Measurements from ENCODE around the gene GLI3.
"Not testable (repeated sequence)": the region's sequence is repeated elsewhere in the genome, so short reads cannot be mapped to it uniquely, and the experiment has no call there.

The GLI3 gene

DNA sequence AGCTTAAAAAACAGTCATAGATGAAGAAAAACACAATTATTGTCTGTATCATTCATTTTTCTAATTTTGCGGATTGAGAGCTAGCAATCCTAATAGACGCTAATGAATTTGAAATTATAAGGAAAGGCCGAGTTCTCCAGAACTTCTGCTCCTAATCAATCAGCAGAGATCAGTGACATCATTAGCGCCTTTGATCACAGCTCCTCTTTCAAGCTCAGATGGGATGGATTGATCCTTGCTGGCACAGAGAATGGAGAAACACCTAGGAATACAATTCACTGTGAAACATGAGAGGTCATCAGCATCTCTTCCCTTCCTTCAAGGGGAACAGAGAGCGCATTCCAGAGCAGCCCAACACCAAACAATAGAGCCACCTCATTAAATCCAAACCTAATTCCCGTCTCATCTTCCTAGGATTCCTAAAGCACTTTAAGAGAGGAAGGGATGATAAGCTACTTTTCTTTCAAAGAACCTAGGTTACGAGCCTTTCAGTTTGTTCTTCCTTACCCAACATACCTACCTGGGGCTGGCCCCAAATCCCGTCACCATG, 24.4 kb downstream of the GLI3 start:
- DNase-seq (ENCODE audit: low read depth in 3 of 3), result no peak

DNA sequence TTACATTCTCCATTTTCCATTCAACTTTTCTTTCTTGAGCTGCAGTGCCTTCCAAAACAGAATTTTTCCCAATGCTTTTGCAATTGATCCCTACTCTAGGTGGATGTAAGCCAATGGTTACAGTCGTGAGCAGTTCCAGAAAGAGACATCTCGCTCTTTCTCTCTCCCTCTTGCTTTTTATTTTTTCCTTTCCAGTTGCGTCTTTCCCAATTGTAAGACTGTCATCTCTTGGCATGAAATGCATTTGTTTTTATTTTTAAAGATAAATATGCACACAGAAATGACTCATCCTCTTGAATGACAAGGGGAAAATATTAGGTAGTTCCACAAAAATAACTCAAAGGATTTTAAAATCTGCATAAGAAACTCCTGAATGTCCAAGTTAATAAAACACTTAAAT, 25.1 kb downstream of the GLI3 start:
- no peak for DNase-seq (ENCODE audit: low read depth in 3 of 3)

DNA sequence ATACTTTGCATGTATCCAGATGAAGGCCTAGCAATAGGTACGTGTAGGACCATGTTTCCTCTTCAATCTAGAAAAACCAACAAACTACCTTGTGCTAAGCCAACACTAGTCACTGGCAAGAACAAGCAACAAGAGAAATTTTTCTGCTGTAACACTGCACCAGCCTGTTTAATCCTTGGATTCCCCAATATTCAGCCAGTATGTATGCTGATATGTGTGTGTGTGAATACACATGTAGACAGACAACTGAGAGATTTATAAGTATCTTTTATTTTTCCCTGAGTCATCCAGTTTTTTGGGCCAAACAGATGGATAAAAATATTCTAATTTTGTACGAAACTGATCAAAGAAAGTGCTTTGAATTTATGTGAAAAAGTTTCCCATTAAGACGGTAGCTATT, 26.2 kb downstream of the GLI3 start:
- DNase-seq (ENCODE audit: low read depth in 3 of 3), result no peak

DNA sequence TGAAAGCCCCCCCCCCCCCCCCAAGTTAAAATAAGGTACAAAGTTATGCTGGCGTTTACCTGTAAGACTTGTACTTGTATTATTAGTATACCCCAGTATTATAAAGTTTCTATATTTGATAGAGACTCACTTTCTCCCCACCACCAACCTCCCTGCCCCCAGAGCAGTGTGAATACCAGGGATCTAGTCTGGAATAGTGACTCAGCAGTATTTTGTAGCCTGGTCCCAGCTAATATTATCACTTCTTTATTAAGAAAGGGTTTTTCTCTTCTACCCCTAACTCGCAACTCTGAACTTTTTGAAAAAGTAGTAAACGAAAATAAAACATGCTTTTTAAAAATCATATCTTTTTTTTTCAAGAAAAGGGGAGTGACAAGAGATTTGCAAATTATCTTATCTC, 26.7 kb downstream of the GLI3 start:
- no peak for DNase-seq (ENCODE audit: low read depth in 3 of 3)

DNA sequence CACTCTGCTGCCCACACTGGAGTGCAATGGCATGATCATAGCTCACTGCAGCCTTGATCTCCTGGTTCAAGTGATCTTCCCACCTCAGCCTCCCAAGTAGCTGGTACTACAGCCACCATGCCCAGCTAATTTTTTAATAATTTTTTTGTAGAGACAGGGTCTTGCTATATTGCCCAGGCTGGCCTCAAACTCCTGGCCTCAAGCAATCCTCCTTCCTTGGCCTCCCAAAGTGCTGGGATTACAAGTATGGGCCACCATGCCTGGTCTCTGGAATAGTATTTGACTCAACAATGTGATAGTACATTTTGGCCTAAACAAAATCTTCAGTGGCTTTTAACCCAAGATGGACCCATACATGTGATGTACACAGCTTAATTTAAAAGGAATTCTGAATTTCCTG, 27.9 kb downstream of the GLI3 start:
- DNase-seq (ENCODE audit: low read depth in 3 of 3), result not testable (repeated sequence)

DNA sequence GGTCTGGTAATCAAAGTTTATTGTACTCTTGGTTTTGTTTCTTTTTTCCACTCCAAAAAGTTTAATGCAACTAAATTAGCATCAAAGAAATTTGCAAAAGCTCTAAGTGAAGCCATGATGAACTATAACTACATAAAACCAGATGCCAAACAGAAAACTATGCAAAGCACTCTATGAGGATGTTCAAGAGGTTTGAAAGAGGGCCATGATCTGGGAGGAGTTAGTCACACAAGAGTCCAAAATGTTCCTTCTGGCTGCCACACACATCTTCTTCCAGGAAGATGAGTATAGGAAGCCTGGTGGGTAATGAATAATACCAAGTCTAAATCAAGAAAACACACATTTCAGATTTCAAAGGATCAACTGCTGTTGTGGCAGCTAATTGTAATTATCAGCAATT, 28.4 kb downstream of the GLI3 start:
- DNase-seq (ENCODE audit: low read depth in 3 of 3), result no peak

DNA sequence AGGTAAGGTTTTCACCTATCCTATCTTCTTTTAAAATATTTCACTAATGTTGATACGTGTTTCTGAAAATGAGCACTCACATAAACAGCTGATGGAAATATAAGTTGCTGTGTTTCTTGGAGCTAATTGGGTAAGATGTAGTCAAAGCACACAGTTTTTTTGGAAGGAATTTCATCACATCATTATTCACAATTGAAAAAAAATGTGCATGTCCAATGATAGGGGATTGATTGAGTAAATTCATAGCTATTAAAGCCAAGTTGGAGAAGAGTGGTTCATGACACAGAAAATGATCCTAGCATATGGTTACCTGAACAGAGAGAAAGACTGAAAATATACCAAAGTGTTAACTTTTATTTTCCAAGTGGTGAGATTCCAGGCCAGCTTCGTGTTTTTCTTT, 29.6 kb downstream of the GLI3 start:
- DNase-seq (ENCODE audit: low read depth in 3 of 3), result no peak

DNA sequence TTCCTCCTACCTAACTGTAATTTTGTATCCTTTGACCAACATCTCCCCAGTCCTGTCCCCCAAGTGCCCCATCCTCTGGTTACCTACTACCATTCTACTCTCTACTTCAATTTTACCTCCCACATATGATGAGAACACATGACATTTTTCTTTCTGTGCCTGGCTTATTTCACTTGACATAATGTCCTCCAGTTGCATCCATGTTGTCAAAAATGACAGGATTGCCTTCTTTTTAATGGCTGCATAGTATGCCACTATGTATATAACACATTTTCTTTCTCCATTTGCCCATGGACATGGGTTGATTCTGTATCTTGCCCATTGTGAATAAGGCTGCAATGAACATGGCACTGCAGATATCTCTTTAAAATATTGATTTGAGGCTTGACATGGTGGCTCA, 33.7 kb downstream of the GLI3 start:
- DNase-seq (ENCODE audit: low read depth in 3 of 3), result no peak

DNA sequence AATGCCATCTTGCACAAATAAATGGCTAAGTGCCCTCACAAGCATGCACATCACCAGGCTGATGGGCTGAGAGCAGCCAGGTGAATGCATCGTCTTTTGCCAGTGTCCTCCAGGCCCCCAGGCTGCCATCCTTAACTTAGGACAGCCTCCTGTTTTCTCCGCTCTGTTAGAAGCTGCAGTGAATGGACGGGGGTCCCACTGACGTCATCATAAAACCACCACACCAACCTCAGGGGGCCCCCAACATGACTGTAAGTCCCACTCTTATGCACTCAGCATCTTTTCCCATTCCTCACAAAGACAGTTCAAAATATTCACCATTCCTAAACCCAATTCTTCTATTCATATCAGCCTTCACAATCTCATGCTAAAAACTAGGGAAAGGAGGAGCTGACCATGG, 34.4 kb downstream of the GLI3 start:
- DNase-seq (ENCODE audit: low read depth in 3 of 3), result no peak

DNA sequence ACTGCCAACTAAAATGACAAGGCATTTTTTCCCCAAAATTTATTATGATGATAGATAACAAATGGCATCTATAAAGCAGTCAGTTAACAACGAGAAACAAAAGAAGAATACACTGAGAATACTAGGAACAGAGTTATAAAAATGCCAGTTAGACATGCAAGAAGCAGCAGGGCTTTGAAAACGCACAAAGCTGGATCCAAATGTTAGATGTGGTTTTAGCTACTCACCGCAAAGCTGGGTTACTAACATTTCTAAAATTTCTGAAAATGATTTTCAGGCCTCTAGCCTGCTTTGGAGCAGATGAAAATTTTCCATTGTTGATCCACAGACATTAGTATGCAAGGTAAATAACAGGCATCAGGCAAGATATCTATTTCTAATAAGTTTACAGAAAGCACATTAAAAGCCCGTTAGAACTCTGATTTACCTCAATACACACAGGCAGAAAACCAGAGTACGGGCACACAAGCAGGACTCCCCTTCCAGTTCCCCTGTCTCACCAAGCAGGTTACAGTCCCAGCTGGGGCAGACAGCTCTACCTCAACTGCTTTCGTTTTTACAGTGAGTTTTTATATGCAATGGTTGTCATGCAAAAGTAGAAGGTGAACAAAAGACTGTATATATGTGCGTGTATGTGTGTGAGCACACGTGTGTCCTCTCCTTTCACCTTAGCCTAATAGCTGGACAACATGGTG, 37.9 kb downstream of the GLI3 start:
- no peak for DNase-seq (ENCODE audit: low read depth in 3 of 3)

DNA sequence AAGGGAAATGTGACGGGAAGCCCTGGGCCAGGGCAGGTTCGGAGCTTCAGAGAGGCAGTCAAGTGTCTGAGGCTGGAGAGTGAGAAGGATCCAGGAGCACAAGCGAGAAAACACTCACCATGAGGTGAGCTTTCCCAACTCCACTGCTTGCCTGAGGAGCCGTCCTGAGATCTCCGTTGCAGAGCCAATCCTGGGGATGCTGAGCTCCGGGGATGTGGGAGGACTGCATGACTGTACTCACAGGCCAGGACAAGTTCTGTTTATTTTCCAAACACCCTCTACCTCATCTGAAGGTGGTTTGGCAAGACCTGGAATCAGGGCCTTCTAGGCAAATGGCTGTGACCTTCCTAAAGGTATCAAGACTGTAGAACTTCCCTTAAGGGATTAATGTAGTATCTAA, 38.7 kb downstream of the GLI3 start:
- DNase-seq (ENCODE audit: low read depth in 3 of 3), result no peak

DNA sequence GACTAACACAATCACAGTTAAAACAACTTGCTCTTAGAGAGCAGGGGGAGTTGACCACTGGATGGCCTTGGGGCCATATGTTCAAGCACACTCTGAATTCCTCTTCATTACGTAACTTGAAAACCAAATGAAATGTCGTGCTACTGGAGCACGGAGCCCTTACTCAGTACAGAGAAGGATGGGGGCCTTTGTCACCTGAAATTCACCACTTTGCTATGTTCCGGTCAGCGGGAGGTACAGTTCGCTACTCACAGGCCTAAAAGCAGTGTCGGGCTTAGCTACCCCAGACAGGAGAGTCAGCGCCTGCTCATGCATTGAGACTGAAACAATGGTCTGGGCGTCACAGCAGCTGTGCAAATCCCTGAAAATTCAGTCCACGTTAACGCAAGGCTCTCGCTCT, 39.6 kb downstream of the GLI3 start:
- no peak for DNase-seq (ENCODE audit: low read depth in 3 of 3)

DNA sequence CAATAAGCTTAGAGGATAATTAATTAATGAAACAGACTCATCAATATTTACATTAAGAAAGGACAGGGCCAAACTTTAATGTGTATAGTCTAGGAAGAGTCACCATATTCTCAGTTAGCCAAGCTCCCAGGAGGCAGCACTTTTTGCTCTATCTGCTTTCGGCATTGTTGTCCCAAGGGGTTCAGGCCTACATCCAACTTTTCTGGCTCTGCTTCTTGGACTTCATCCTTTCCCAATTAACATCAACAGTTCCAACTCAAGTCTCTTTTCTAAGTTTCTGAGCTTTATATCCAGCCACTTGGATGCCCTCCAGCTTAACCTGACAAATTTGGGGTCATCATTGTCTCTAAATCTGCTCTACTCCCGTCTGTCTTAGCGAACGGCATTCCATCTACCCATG, 42.8 kb downstream of the GLI3 start:
- no peak for DNase-seq (ENCODE audit: low read depth in 3 of 3)

DNA sequence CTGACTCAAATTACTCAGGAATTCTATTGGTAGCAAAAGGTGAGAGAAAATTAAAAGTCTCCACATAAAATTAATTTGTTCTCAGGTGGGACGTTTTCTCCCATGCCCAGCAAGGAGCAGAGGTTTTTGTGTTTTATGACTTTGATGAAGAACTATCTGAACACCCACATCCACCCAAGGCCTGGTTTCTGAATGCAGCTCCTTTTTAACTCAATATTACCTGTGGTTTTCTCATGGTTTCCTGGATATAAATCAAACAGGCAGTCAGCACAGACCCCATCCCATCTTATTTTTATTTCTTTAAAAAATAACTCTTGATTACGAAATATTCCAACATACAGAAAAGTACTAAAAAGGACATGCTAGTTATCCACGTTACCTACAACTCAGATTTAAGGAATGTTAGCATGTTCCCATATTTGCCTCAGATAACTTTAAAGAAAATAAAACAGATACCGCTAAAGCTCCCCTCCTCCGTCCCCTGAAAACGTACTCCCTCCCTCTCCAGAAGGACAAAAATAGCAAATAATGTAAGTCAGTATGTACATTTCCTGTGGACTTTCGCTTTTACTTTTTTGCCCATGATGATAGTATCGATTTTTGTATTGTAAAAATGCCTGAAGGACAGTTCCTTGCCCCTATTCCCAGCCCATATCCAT, 43.4 kb downstream of the GLI3 start:
- DNase-seq (ENCODE audit: low read depth in 3 of 3), result no peak

DNA sequence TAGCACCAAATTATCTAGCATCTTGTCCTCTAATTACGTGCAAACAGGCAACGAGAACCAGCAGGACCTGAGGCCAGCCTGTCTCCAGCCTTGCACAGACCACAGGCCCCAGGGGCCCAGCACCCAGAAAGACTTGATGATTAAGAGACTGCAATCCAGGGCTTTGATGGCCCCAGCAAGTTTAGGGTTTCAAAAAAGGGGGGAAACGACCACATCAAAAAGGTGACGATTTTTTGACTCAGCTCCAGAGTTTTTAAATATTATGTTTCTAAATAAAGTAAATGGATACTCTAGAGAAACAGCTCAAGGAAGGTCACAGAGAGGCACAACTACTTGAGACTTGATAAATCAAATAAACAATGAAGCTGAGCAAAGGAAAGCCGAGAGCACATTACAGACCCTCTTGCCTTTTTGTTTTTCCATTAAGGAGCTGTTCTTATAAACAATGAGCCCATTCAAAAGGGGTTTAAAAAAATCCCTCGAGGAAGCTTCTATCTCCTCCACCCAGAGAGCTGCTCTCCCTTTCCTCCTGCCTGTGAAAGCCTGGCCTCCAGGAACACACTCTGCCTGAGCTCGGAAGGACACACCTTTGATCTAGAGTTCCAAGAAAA, 44.1 kb downstream of the GLI3 start:
- DNase-seq (ENCODE audit: low read depth in 3 of 3), result no peak

DNA sequence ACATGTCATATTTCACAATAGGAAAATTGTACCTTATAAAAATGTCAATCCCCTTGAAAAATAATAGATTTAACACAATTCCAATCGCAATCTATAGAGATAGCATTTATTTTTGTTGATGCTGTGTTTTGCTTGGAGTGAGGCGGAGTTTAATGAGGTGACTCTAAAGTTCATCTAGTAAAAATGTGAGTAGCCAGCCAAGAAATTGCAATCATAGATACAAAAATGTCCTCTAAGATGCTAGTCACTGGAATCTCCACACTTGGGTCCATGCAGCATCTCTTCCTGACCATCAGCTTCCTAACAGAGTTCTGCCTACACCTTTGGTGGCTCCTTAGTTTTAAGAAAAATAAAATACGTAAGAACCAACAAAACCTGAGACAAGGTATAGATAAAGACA, 44.9 kb downstream of the GLI3 start:
- no peak for DNase-seq (ENCODE audit: low read depth in 3 of 3)

DNA sequence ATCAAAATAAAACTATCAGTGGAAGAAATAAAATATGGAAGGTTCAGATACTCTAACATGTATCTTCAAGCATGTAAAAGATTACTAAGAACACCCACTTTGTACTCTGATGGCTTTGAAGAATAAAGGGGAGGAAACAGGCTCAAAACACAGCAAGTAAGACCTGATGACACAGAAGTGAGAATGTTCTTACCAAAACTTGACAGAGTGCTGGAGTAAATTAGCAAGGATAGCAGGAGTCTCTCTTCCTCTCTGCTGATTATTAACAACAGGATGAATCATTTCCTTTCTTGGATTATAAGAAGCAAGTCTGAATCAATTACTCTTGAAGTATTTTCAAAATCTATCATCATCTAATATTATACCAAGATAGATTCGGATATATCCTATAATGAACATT, 47.5 kb downstream of the GLI3 start:
- DNase-seq (ENCODE audit: low read depth in 3 of 3), result no peak

DNA sequence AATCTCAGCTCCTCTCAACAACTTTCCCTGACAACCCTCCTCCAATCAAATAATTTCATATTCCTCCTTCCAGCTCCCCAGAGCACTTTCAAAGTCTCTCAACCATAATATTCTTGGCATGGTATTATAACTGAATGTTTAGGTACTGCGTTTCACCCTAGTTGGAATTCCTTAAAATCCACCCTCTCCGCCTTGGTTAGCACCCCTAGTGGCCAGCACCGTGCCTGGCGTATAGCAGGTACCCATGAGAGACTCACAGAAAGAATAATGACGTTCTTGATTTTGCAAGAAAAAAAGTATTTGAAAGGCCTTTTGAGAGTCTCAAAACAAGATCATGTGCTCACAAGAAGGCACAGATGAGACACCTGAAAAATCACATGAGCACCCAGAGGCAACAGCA, 50.9 kb downstream of the GLI3 start:
- no peak for DNase-seq (ENCODE audit: low read depth in 3 of 3)

DNA sequence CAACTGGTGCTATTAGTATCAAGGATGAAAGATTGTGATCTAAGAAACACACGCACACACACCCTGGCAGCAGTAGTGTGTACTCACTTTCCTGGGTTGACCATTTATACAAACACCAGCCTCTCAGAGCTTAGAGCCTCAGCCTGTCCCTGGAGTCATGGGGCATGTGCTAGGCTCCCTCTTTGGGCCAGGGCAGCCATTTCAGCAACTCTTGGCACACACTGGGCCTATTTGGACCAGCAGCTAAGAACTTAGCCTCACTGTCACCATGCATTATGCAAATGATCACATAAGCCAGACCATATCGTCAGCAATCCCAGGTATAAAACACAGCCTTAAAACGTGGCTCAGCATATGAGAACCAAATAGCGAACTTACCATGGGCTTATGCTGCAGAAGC, 51.3 kb downstream of the GLI3 start:
- DNase-seq (ENCODE audit: low read depth in 3 of 3), result no peak

DNA sequence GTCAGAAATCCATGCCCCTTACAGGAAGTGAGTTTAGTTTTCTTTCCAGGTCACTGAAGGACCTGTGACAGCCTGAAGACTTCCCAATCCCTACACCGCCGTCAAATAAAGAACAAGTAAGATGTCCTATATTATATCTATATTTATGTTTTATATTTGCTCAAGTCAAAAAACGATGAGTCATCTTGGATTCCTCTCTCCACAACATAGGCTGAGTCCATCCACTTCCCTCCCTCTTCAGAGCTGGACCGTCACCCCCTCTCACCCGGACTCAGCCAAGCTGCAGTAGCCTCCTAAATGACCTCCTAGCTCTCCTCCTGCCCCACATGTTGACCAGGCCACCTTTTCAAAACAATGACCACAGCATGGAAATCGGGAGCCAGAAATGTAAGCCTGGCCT, 53.5 kb downstream of the GLI3 start:
- no peak for DNase-seq (ENCODE audit: low read depth in 3 of 3)

DNA sequence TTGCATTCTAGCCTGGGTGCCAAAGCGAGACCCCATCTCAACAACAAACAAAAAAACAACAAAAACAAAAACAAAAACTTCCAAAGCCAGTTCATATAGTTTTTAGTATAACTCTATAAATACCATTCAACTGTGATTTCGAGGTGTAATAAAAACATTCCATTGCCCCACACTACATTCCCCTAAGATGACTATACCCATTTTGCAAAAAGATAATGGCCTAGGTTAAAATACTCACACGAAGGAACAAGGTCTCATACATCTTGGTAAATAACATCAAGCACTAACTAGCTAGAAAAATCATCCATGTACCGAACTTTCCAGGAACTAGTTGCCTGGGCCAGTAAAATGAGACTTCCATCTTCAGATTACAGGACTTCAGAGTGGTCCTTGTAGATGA, 55.4 kb downstream of the GLI3 start:
- no peak for DNase-seq (ENCODE audit: low read depth in 3 of 3)

DNA sequence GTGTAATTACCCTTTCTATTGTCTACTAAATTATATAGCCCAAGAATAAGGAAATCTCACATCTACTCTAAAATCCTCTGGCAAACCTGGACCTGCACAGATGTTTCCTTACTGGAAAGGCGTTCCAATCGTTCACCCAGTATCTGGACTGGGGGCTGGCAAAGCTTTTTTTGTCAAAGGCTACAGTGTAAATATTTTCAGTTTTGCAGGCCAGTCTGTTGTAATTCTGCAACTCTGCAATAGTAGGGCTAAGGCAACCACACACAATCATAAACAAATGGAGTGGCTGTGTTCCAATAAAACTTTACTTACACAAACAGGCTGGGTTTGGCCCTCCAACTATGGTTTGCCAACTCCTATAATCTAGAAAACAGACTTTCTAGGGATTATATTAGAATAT, 56.2 kb downstream of the GLI3 start:
- DNase-seq (ENCODE audit: low read depth in 3 of 3), result no peak

DNA sequence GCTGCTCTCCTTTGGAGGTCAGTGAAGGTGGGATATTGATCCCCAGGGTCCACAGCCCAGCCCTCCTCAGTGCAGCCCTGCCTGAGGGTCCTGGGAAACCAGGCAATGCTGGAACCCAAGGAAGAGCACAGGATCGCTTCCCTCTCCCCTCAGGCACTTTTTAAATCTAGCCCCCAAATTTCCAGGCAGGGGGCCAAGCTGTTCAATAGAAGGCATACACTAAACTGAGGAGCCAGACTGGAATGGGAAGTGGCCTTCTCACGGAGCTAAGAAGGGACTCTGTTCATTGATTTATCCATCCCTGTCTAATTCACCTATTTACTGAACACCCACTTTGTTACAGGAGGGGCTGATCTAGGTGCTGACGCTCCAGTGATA, 60.3 kb downstream of the GLI3 start:
- DNase-seq (ENCODE audit: low read depth in 3 of 3), result no peak
